Kidney (tissue), 14 donors: ENCODE results near the gene MLLT3. TPM values are rescaled to one million over a fixed set of nuclear protein-coding genes. Genes with fewer than 3 reads are reported as not detected.

Experiments
- DNase-seq, 5 donors: peaks; one replicate each; pipeline ENCODE4 v3.0.0-alpha.2; 2013 to 2020
- FAIRE-seq: peaks from 2 replicates; lab custom pipeline; 2012; peaks lifted over from hg19 to GRCh38; lab: Jason Lieb, UNC
- H3K27ac ChIP-seq, 2 donors: one replicate each; pipeline ENCODE4 v1.7.0; 2013; ENCODE audit warnings: low read depth in 2 of 2, low read length in 2 of 2, inconsistent platforms in 1 of 2
- H3K27me3 ChIP-seq: one replicate; pipeline ENCODE4 v1.7.1; 2013; ENCODE audit warnings: low read length, inconsistent platforms; ENCODE audit not compliant: control insufficient read depth, insufficient read depth
- H3K36me3 ChIP-seq, 3 donors: one replicate each; pipeline versions ENCODE4 v1.7.0 to v1.7.1; 2013; ENCODE audit warnings: low read length in 3 of 3, control low read depth in 1 of 3, inconsistent platforms in 1 of 3; ENCODE audit not compliant: insufficient read depth in 3 of 3, control insufficient read depth in 2 of 3
- H3K4me1 ChIP-seq, 3 donors: one replicate each; pipeline versions ENCODE4 v1.7.0 to v1.7.1; 2013; ENCODE audit warnings: low read length in 3 of 3, inconsistent platforms in 1 of 3, low read depth in 1 of 3; ENCODE audit not compliant: control insufficient read depth in 2 of 3, insufficient read depth in 2 of 3
- H3K4me3 ChIP-seq, 3 donors: one replicate each; pipeline versions ENCODE4 v1.7.0 to v1.8.1; 2013; ENCODE audit warnings: low read length in 3 of 3, control low read depth in 1 of 3, inconsistent platforms in 1 of 3
- H3K9ac ChIP-seq, 3 donors: one replicate each; pipeline versions ENCODE4 v1.7.0 to v1.7.1; 2013; ENCODE audit warnings: low read length in 3 of 3, control low read depth in 1 of 3, inconsistent platforms in 1 of 3
- H3K9me3 ChIP-seq, 3 donors: one replicate each; pipeline versions ENCODE4 v1.7.0 to v1.7.1; 2013; ENCODE audit warnings: low read length in 3 of 3, control low read depth in 1 of 3, inconsistent platforms in 1 of 3; ENCODE audit not compliant: control insufficient read depth in 2 of 3, insufficient read depth in 1 of 3
- CTCF ChIP-seq: IDR thresholded peaks from 3 replicates; pipeline ENCODE4 v1.5.1; 2012; ENCODE audit warnings: mild to moderate bottlenecking, moderate library complexity, borderline replicate concordance; ENCODE audit not compliant: insufficient read depth; ENCODE audit errors: extremely low read depth
- intact Hi-C: fragments of 100-400 bp; cut with DNase I; formaldehyde crosslinking; loops from one replicate; pipeline ENCODE4 v1.11.1; 2022
- polyA plus RNA-seq: library from polyadenylated mRNA; stranded (reverse); fragments of 350-450 nt; fragmentation: Illumina TruSeq; extraction: RNeasy Lipid Tissue Mini Kit (QIAGEN cat#74804); gene quantifications from one replicate; pipeline ENCODE4 v1.2.3, GENCODE V29; 2014; ENCODE audit warnings: low read depth, low replicate concordance; ENCODE audit not compliant: insufficient read depth
- total RNA-seq: library from RNA; stranded (reverse); fragmentation: NEBNext Ultra II Directional; extraction: Animal tissue kit (Norgen Biotek cat#: 25700); gene quantifications from one replicate; pipeline ENCODE4 v1.2.1, GENCODE V29; 2021
- donor health status: control.
- donor health status: control.
- donor health status: control.
- donor health status: control.
- donor health status: control.
- donor health status: DM: yes; HTN: yes; CAD: no.
- donor health status: Normal renal cell carcinoma (clear cell type).

Gene MLLT3
- total and polyA plus RNA-seq, 2 donors from 2014 or later = 15.8 to 19.7 TPM

GRCh38 chr9:20604562-20604961 lies 17.7 kb downstream of the MLLT3 start:
- intact Hi-C loops = no loop called here
- H3K9ac ChIP-seq = peak overlapping the region in 1 of 3 donors; percentile 49
- no peaks in the 10 kb centered on the region for H3K36me3 ChIP-seq
- peak overlapping the region in 2 of 3 donors; percentile 50 to 56 for H3K4me3 ChIP-seq
- FAIRE-seq (peak; percentile 80), DNase-seq (peak in 1 of 5 donors; percentile 27)
- TF ChIP-seq CTCF = no peak
- H3K27ac ChIP-seq = no peak overlapping the region
- no peaks in the 10 kb centered on the region for H3K27me3 ChIP-seq
- peaks cover 0 to 14% (median 3%) of the 10 kb centered on the region in 3 donors for H3K4me1 ChIP-seq
- no peaks in the 10 kb centered on the region for H3K9me3 ChIP-seq

- no peak for FAIRE-seq
- intact Hi-C loops = no loop called here
Measured at GRCh38 chr9:20603524-20604268, 18.6 kb downstream of the MLLT3 start.

GRCh38 chr9:20601292-20601691 lies 21.0 kb downstream of the MLLT3 start:
- H3K27ac ChIP-seq = no peak overlapping the region
- no peaks in the 10 kb centered on the region for H3K36me3 ChIP-seq
- no peak for TF ChIP-seq CTCF
- H3K9me3 ChIP-seq = no peaks in the 10 kb centered on the region
- no peak overlapping the region for H3K4me3 ChIP-seq
- DNase-seq (no peak), FAIRE-seq (no peak)
- no peak overlapping the region for H3K9ac ChIP-seq
- intact Hi-C loops = no loop called here
- H3K4me1 ChIP-seq = peaks cover 0 to 14% (median 3%) of the 10 kb centered on the region in 3 donors
- H3K27me3 ChIP-seq = no peaks in the 10 kb centered on the region

More at GRCh38 chr9:20603524-20604268, 18.6 kb downstream of the MLLT3 start:
- H3K4me3 ChIP-seq = peak overlapping the region in 1 of 3 donors; percentile 50
- H3K27me3 ChIP-seq = no peaks in the 10 kb centered on the region
- no peaks in the 10 kb centered on the region for H3K9me3 ChIP-seq
- TF ChIP-seq CTCF = no peak
- no peak overlapping the region for H3K27ac ChIP-seq
- no peak for DNase-seq
- H3K9ac ChIP-seq = no peak overlapping the region
- H3K4me1 ChIP-seq = peaks cover 0 to 14% (median 3%) of the 10 kb centered on the region in 3 donors
- H3K36me3 ChIP-seq = no peaks in the 10 kb centered on the region
